Smooth muscle cell (in vitro differentiated cells): ENCODE measurements around the gene DLL3. TPM values are rescaled to one million over a fixed set of nuclear protein-coding genes. Genes with fewer than 3 reads are reported as not detected.
A peak's percentile ranks its signal among the peaks of the same experiment; 100 is the strongest.

Experiments used
- DNase-seq: peaks from one replicate; lab custom pipeline; 2025; ENCODE audit not compliant: unreplicated experiment; lab: John Stamatoyannopoulos, UW
- H2AFZ ChIP-seq: fragments of 200-600 bp; sonication (generic); 2 replicates; pipeline ENCODE4 v1.6.0; 2016; ENCODE audit warnings: antibody characterized with exemption, low read depth, mild to moderate bottlenecking
- H3F3A ChIP-seq: fragments of 200-600 bp; sonication (generic); 2 replicates; pipeline ENCODE4 v1.6.0; 2017; ENCODE audit warnings: antibody characterized with exemption, low read depth
- H3K27ac ChIP-seq: fragments of 200-600 bp; sonication (generic); 2 replicates; pipeline ENCODE4 v1.5.1; 2016; ENCODE audit warnings: low read depth, mild to moderate bottlenecking
- H3K27me3 ChIP-seq: fragments of 200-600 bp; sonication (generic); 2 replicates; pipeline ENCODE4 v1.6.1; 2016; ENCODE audit warnings: low read depth, mild to moderate bottlenecking
- H3K36me3 ChIP-seq: fragments of 200-600 bp; sonication (generic); 2 replicates; pipeline ENCODE4 v1.5.1; 2016; ENCODE audit warnings: low read depth
- H3K4me1 ChIP-seq: fragments of 200-600 bp; sonication (generic); 2 replicates; pipeline ENCODE4 v1.5.1; 2016; ENCODE audit warnings: low read depth
- H3K4me2 ChIP-seq: fragments of 200-600 bp; sonication (generic); 2 replicates; pipeline ENCODE4 v1.6.0; 2016; ENCODE audit warnings: mild to moderate bottlenecking
- H3K4me3 ChIP-seq: fragments of 200-600 bp; sonication (generic); 2 replicates; pipeline ENCODE4 v1.5.1; 2016; ENCODE audit warnings: mild to moderate bottlenecking
- H3K79me2 ChIP-seq: fragments of 200-600 bp; sonication (generic); 2 replicates; pipeline ENCODE4 v1.6.0; 2016; ENCODE audit warnings: low read depth, mild to moderate bottlenecking
- H3K9ac ChIP-seq: fragments of 200-600 bp; sonication (generic); 2 replicates; pipeline ENCODE4 v1.6.0; 2016; ENCODE audit warnings: low read depth
- H3K9me3 ChIP-seq: fragments of 200-600 bp; sonication (generic); replicated peaks from 2 replicates; pipeline ENCODE4 v1.5.1; 2016; ENCODE audit warnings: low read depth
- H4K20me1 ChIP-seq: fragments of 200-600 bp; sonication (generic); 2 replicates; pipeline ENCODE4 v1.6.0; 2016; ENCODE audit warnings: low read depth
- WGBS: methylation state at CpG from one replicate; pipeline ENCODE4 v1.1.7; 2016; ENCODE audit warnings: low lambda C conversion rate; 5-methylcytosine and 5-hydroxymethylcytosine counted together
- polyA plus RNA-seq: library from polyadenylated mRNA; unstranded; fragments of >200 nt; fragmentation: Nextera tagmentation; extraction: Ambion mirVana; gene quantifications from 2 replicates; pipeline ENCODE4 v1.2.1, GENCODE V29; 2016
- total RNA-seq: library from RNA; depleted of rRNA; stranded (reverse); fragments of >200 nt; gene quantifications from 2 replicates; pipeline ENCODE4 v1.2.3, GENCODE V29; 2014
- TF ChIP-seq, protein P1 (sequence below): fragments of 200-600 bp; sonication (generic); IDR thresholded peaks from 2 replicates; pipeline ENCODE4 v1.5.1; 2017; ENCODE audit warnings: borderline replicate concordance, mild to moderate bottlenecking, antibody characterized with exemption; ENCODE audit not compliant: insufficient read depth, poor library complexity, severe bottlenecking

The DLL3 gene
- total and polyA plus RNA-seq, 2 experiments from 2014 or later: 1.6 to 9.3 TPM

DNA sequence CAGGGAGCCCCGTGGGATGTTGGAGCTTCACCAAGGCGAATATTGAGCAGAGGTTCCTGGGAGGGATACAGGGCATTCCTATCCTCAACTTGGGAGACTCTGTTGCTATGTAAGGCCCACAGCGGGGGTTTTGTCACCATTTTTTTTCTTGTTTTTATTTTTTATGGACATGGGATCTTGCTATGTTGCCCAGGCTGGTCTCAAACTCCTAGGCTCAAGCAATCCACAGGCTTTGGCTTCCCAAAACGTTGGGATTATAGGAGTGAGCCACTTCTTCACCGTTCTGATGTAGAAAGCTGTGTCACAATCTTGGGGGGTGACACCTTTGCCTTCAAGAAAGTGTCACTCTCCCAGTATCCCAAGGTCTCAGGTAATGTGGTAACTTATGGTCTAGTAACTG lies 2.6 kb downstream of the DLL3 start:
- 84% methylated on average over 5 of the region's 5 CpGs for WGBS
- Histone ChIP-seq H3K9ac (no peak overlapping the region), H3K4me2 (no peak overlapping the region), H3K27me3 (peaks cover 62% of the 10 kb centered on the region), H3K79me2 (no peaks in the 10 kb centered on the region), H3K4me3 (no peak overlapping the region), H3K4me1 (peaks cover 13% of the 10 kb centered on the region), H4K20me1 (no peaks in the 10 kb centered on the region), H3K27ac (no peak overlapping the region), H3K9me3 (no peaks in the 10 kb centered on the region), H3F3A (no peaks in the 10 kb centered on the region), H3K36me3 (no peaks in the 10 kb centered on the region), H2AFZ (no peak overlapping the region)
- no peak for DNase-seq
- TF ChIP-seq, protein P1, sequence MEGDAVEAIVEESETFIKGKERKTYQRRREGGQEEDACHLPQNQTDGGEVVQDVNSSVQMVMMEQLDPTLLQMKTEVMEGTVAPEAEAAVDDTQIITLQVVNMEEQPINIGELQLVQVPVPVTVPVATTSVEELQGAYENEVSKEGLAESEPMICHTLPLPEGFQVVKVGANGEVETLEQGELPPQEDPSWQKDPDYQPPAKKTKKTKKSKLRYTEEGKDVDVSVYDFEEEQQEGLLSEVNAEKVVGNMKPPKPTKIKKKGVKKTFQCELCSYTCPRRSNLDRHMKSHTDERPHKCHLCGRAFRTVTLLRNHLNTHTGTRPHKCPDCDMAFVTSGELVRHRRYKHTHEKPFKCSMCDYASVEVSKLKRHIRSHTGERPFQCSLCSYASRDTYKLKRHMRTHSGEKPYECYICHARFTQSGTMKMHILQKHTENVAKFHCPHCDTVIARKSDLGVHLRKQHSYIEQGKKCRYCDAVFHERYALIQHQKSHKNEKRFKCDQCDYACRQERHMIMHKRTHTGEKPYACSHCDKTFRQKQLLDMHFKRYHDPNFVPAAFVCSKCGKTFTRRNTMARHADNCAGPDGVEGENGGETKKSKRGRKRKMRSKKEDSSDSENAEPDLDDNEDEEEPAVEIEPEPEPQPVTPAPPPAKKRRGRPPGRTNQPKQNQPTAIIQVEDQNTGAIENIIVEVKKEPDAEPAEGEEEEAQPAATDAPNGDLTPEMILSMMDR: no peak

DNA sequence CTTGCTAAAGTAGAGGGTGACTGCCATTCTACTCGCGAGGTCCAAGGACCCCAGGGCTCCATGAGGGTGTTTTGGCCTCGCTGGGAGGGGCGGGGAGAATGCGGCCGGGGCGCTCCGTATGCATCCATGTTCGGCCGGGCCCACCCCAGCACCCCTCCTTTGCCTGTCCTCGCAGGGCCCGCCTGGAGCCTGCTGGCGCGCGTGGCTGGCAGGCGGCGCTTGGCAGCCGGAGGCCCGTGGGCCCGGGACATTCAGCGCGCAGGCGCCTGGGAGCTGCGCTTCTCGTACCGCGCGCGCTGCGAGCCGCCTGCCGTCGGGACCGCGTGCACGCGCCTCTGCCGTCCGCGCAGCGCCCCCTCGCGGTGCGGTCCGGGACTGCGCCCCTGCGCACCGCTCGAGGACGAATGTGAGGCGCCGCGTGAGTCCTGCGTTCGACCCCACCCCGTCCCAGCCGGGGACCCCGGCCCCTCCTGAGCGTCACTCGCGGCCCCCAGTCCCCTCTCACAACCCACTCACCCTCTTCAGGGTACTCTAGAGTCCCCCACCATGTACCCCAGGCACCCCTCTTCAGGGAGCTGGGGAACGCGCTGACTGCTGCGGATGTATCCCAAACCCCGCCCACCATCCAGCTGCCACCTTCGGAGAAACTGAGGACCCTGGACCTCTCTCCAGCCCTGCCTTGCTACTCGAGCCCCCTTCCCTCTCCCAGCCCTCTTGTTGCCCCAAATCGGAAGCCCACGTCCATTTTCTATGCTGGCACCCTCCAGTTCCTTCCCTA lies 4.1 kb downstream of the DLL3 start:
- Histone ChIP-seq H3K4me3 (no peak overlapping the region), H2AFZ (no peak overlapping the region), H3K79me2 (no peaks in the 10 kb centered on the region), H3F3A (no peaks in the 10 kb centered on the region), H4K20me1 (no peaks in the 10 kb centered on the region), H3K9ac (no peak overlapping the region), H3K27me3 (peaks cover 67% of the 10 kb centered on the region), H3K4me2 (no peak overlapping the region), H3K9me3 (no peaks in the 10 kb centered on the region), H3K27ac (no peak overlapping the region), H3K36me3 (no peaks in the 10 kb centered on the region), H3K4me1 (peaks cover 17% of the 10 kb centered on the region)
- WGBS: 20% methylated on average over 49 of the region's 69 CpGs
- DNase-seq: no peak
- TF ChIP-seq, protein P1: peak; percentile 89

DNA sequence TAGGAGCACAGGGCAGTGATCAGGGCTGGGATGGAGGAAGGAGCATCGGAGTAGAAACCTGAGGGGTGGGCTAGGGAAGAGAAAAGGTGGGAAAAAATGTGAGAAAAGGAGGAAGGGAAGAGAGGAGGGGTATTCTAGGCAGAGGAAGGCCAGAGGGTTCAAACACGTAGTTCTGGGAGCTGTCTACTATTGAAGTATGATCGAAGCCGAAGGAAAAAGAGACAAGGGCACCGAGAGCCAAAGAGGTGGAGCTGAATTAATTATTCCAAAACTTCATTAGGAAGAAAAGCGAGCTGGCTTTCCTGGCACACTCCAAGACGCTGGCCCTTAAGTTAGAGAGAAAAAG lies 7.8 kb downstream of the DLL3 start:
- Histone ChIP-seq H3K27ac (no peak overlapping the region), H2AFZ (no peak overlapping the region), H3K36me3 (no peaks in the 10 kb centered on the region), H4K20me1 (no peaks in the 10 kb centered on the region), H3K9me3 (no peaks in the 10 kb centered on the region), H3K79me2 (no peaks in the 10 kb centered on the region), H3K4me3 (peak overlapping the region; percentile 48), H3K4me2 (peak overlapping the region; percentile 85), H3K4me1 (peaks cover 8% of the 10 kb centered on the region), H3F3A (no peaks in the 10 kb centered on the region), H3K9ac (no peak overlapping the region), H3K27me3 (peaks cover 44% of the 10 kb centered on the region)
- TF ChIP-seq, protein P1: no peak
- WGBS: 68% methylated on average over 7 of the region's 7 CpGs
- DNase-seq: no peak
